OCI-LY3 (cell line): ENCODE results near the gene AGPAT3.

Source experiments
- EZH2phosphoT487 ChIP-seq: fragments of 200-600 bp; shearing (Covaris generic); IDR thresholded peaks from 2 replicates; pipeline ENCODE4 v1.6.1; 2018; ENCODE audit warnings: antibody characterized with exemption, mixed run types, low read depth
- TF ChIP-seq, protein P1 (sequence below): fragments of 200-600, 300-600 bp; sonication (generic); IDR thresholded peaks from 2 replicates; pipeline ENCODE4 v1.5.1; 2014; ENCODE audit warnings: antibody characterized with exemption, low read length, low read depth

DNA sequence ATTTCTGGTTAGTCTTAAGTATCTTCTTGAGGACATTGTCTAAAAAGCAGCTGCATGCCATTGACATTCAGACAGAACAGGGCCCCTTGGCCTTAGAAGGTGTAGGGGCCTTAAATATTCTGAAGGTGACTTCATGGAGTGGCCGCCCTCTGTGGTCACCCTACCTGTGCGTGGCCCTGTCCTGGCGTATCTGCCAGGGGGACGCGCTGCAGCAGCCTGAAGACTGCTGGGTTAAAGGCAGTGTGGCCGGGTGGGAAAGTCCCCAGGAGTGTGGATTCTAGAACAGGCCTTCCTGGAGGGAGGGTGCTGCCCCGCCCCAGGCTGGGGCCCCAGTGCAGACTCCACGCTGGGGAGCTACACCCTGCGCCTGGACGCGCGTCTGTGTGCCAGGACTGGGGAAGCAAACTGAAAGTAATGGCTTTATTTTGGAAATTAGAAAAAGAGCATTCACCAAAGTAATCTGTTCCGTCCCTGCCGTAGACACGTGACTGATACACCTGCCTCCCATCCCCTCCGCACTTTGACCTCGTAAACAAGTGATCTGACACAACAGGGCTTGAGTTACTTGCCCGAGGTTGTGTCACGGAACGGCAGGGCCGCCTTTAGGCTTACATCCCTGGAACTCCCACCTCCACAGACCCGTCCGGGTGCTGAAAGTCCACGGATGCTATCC, 1.8 kb downstream of the AGPAT3 start:
- no peak for TF ChIP-seq EZH2phosphoT487
- TF ChIP-seq, protein P1, sequence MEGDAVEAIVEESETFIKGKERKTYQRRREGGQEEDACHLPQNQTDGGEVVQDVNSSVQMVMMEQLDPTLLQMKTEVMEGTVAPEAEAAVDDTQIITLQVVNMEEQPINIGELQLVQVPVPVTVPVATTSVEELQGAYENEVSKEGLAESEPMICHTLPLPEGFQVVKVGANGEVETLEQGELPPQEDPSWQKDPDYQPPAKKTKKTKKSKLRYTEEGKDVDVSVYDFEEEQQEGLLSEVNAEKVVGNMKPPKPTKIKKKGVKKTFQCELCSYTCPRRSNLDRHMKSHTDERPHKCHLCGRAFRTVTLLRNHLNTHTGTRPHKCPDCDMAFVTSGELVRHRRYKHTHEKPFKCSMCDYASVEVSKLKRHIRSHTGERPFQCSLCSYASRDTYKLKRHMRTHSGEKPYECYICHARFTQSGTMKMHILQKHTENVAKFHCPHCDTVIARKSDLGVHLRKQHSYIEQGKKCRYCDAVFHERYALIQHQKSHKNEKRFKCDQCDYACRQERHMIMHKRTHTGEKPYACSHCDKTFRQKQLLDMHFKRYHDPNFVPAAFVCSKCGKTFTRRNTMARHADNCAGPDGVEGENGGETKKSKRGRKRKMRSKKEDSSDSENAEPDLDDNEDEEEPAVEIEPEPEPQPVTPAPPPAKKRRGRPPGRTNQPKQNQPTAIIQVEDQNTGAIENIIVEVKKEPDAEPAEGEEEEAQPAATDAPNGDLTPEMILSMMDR, result no peak
